GM18519 (cell line): ENCODE measurements around the gene ZRANB2.
A peak's percentile ranks its signal among the peaks of the same experiment; 100 is the strongest.

ENCODE experiments used
- ATAC-seq: cut with Tn5 transposase; IDR thresholded peaks from one replicate; pipeline ENCODE4 v1.9.1; 2021; ENCODE audit warnings: mild to moderate bottlenecking, moderate library complexity; ENCODE audit not compliant: unreplicated experiment, low FRiP score

The ZRANB2 gene, protein sequence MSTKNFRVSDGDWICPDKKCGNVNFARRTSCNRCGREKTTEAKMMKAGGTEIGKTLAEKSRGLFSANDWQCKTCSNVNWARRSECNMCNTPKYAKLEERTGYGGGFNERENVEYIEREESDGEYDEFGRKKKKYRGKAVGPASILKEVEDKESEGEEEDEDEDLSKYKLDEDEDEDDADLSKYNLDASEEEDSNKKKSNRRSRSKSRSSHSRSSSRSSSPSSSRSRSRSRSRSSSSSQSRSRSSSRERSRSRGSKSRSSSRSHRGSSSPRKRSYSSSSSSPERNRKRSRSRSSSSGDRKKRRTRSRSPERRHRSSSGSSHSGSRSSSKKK

GRCh38 chr1:71080739-71081696, at the start of gene ZRANB2:
Gene ZRANB2 (minus strand): TSS chr1:71081035. CDS start chr1:71080995, 40 bp downstream.
- ATAC-seq, result peak; percentile 99

GRCh38 chr1:71128060-71128459, 47.2 kb upstream of the ZRANB2 start:
- ATAC-seq, result no peak

GRCh38 chr1:71118086-71118485, 37.3 kb upstream of the ZRANB2 start:
- no peak for ATAC-seq

- ATAC-seq, result no peak
Measured at GRCh38 chr1:71116729-71117128, 35.9 kb upstream of the ZRANB2 start.

GRCh38 chr1:71106658-71107322, 26.0 kb upstream of the ZRANB2 start:
- no peak for ATAC-seq

DNA sequence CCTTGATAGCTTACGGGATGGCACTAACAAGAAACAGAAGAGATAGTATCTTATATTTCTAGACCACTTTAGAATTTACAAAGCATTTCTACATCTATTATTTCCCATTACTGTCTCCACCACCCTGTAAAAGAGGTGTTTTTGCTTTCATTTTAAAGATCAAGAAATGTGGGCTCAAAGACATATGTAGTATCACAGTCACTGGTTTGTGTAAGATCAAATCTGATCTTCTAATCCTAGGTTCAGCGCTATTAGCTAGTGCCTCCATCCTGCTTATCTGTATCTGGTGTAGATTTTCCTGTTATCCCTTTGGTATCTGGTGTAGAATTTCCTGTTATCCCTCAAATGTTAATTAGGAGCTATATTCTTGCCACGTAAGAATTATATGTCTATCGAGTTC, 23.6 kb upstream of the ZRANB2 start:
- no peak for ATAC-seq

GRCh38 chr1:71101839-71102376, 21.1 kb upstream of the ZRANB2 start:
- ATAC-seq, result no peak

GRCh38 chr1:71097428-71097827, 16.6 kb upstream of the ZRANB2 start:
- ATAC-seq, result no peak

DNA sequence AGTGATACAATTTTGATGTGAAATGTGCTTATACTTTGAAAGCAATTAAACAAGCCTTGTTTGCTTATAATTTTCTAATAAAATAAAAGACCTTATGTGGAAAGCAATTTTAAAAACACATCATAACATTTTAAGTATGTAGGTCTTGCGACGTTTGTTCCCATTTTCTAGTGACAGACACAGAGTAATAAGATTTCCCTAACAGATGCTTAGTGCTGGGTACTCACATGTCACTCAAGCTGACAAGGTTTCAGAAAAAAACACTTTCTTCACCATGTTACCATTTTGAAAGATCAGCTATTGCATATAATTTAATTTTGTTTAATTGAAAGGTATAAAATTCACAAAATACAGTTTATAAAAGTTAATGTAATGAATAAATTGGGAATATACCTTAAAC, 14.1 kb upstream of the ZRANB2 start:
- no peak for ATAC-seq

DNA sequence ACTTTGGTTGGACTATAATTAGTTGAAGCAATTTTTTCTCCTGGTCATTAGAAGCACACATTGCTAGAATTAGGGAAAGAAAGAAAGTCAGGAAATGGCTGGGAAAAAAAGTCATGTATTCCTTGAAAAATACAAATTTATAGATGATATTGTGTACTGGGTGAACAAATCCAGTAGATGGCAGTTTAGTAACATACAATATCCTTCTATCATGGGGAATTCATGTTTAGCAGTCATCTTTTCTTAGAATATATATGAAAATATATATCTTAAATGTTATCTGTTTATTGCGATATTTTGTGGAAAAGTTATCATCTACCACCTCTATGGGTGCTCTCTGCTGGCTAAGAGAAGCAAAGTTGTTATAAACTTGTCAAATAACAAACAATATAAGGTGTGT, 13.1 kb upstream of the ZRANB2 start:
- no peak for ATAC-seq

- ATAC-seq, result no peak
Measured at GRCh38 chr1:71089536-71090270, 8.9 kb upstream of the ZRANB2 start.

DNA sequence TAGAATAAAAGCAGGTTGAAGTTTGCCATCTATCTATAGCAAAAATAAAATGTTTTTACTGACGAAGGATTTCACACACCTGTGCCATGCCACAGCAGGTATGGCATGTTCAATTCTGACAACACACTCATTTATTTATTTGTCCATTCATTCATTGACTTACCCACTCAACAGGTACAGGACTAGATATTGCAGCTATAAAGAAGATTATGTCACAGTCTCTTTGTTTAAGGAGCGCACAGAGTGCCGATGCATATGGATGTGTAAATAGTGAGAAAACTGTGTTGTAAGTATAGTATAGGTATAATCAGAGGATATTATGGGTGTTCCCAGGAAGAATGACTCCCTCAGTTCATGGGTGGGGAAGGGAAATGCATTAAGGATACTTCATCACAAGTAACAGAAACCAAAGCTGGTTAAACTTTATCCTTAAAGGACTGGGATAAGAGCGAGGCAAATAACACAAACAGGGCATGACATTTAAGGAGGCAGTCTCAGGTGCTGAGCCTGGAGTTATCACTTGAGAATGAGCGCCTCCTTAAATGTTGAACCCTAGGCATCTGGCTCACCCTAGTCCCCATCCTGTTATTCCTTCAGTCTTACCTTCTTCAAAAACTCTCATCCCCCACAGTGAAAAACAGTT, 7.9 kb upstream of the ZRANB2 start:
- ATAC-seq, result no peak

DNA sequence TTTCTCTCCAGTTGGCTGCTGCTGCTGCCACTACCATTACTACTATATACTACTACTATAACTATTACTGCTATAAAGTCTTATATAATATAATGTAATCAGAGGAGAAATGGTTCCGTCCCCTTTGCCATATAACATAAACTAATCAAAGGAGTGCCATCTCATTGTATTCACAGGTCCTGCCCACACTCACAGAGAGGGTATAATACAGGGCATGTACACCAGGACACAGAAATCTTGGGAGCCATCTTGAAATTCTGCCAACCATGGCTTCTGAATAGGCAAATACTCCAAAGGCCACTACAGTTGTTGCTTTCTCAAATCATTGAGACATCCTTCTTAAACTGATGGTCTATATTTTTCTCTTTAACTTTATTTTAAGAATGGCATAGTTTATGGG, 6.9 kb upstream of the ZRANB2 start:
- no peak for ATAC-seq

GRCh38 chr1:71087060-71087459, 6.2 kb upstream of the ZRANB2 start:
- ATAC-seq, result no peak

GRCh38 chr1:71086331-71086730, 5.5 kb upstream of the ZRANB2 start:
- ATAC-seq, result no peak

GRCh38 chr1:71083271-71083670, 2.4 kb upstream of the ZRANB2 start:
- ATAC-seq, result no peak

DNA sequence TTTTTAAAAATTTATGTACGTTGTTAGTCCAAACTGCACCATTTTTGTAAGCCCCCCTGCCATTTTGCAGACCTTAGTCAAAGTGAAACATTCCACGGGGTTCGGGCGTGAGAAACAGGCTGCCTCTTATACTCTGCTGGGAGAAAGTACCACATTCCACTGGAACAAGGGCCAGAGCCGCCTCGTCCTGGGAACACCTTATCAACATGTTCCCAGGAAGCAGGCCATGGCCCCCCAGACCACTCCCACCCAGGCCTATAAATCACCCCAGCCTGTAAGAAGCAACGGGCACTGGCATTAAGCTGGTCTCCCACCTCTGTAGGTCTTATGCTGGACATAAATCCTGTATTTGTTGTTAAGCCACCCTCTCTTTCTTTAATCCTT, 854 bp upstream of the ZRANB2 start:
- no peak for ATAC-seq

DNA sequence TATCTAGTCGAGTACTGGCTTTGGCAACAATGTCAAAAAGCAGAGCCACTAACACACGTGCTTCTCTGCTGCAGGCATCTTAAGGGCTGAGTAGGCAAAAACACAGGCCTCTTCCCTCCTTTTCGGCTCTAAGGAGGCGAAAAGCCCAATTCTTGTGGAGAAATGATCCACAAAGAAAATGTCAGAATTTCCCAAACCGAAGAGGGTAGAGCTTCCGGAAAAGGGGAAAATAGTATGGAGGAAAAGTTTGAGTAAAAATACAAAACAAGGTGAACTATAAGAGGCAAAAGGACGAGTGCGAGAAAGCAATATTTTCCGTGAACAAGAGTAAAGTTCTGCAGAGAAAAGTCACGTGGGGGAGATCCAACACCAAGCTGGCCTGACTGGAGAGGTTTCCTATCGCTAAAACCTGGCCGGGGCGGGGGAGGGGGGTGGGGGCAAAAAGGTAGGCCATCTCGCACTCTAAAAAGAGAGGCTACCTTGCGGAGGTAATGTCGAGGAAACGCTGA, 551 bp downstream of the ZRANB2 start:
- ATAC-seq, result no peak

DNA sequence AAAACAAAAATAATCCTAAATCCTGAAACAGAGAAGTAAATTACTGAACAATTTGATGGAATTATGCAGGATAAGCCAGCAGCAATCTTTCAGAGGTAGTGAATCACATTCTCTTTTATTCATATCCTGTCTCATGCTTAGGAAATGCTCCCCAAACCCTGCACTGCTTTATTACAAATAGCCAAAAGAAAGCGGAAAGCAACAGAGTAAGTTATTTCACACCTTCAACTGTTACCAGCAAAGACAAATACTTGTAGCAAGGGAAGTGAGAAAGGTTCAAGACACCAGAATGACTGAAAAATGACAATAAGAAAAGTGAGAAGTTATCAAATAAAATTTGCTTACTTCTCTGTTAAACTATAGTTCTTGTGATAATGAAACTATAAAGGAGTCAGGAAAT, 6.2 kb downstream of the ZRANB2 start:
- ATAC-seq, result no peak
